Panc1 (cell line): Measurements from ENCODE around the gene NUP37. TPM values are rescaled to one million over a fixed set of nuclear protein-coding genes. Genes with fewer than 3 reads are reported as not detected.

ENCODE experiments used
- ATAC-seq: fragments of 200-7000 bp; cut with Tn5 transposase; 2 replicates; pipeline ENCODE4 v1.9.1; 2020; ENCODE audit warnings: mild to moderate bottlenecking, moderate library complexity
- BruUV-seq: library from RNA; stranded (reverse); fragments of 400-500 nt; replicated peaks from 2 replicates; lab custom pipeline; 2021; lab: Mats Ljungman, UMichigan
- CTCF ChIA-PET: fragments of 300-600 bp; sonication (Branson Sonifier 250); formaldehyde crosslinking; loops from one replicate; lab custom pipeline; 2022; ENCODE audit warnings: antibody characterized with exemption; lab: Charles Lee
- POLR2A ChIA-PET: fragments of 300-600 bp; sonication (Branson Sonifier 250); formaldehyde crosslinking; loops from one replicate; lab custom pipeline; 2022; ENCODE audit warnings: antibody characterized with exemption; lab: Charles Lee
- DNase-seq: peaks from one replicate; pipeline ENCODE4 v3.0.0-alpha.2; 2010; ENCODE audit warnings: low read depth, low spot score
- H3K27ac ChIP-seq: 2 replicates; pipeline ENCODE4 v1.5.1; 2011; ENCODE audit warnings: mild to moderate bottlenecking, low read length, inconsistent platforms
- H3K27me3 ChIP-seq: fragments of 200-500 bp; sonication (Bioruptor generic); 2 replicates; pipeline ENCODE4 v1.6.0; 2014; ENCODE audit warnings: low read length, inconsistent platforms; ENCODE audit not compliant: control insufficient read depth, insufficient read depth
- H3K36me3 ChIP-seq: fragments of 200-500 bp; sonication (Bioruptor generic); 2 replicates; pipeline ENCODE4 v1.5.1; 2014; ENCODE audit warnings: inconsistent platforms, mild to moderate bottlenecking, low read length, moderate library complexity; ENCODE audit not compliant: control insufficient read depth, insufficient read depth
- H3K4me1 ChIP-seq: 2 replicates; pipeline ENCODE4 v1.5.1; 2011; ENCODE audit warnings: inconsistent platforms, mild to moderate bottlenecking, low read length, moderate library complexity; ENCODE audit not compliant: control insufficient read depth, insufficient read depth
- H3K4me3 ChIP-seq, 2 experiments: 2 replicates each; pipeline ENCODE4 v1.5.1; 2011 to 2012; ENCODE audit warnings: low read depth in 2 of 2, low read length in 2 of 2, mild to moderate bottlenecking in 2 of 2, inconsistent platforms in 1 of 2, moderate library complexity in 1 of 2
- H3K9me3 ChIP-seq: fragments of 200-500 bp; sonication (Bioruptor generic); 2 replicates; pipeline ENCODE4 v1.5.1; 2014; ENCODE audit warnings: low read depth, mild to moderate bottlenecking, inconsistent platforms, low read length, moderate library complexity; ENCODE audit not compliant: control insufficient read depth, insufficient read depth
- CTCF ChIP-seq: fragments of 450-650 bp; IDR thresholded peaks from 2 replicates; pipeline ENCODE4 v1.5.1; 2017; ENCODE audit warnings: mild to moderate bottlenecking
- POLR2AphosphoS5 ChIP-seq: IDR thresholded peaks from 2 replicates; pipeline ENCODE4 v1.6.1; 2012; ENCODE audit warnings: mild to moderate bottlenecking, low read depth, low read length, moderate library complexity
- SIN3A ChIP-seq: IDR thresholded peaks from 2 replicates; pipeline ENCODE4 v1.6.1; 2012; ENCODE audit warnings: low read depth, mild to moderate bottlenecking, low read length, moderate library complexity, borderline replicate concordance; ENCODE audit not compliant: insufficient read depth
- TCF7L2 ChIP-seq: IDR thresholded peaks from 2 replicates; pipeline ENCODE4 v1.6.1; 2011; ENCODE audit warnings: mild to moderate bottlenecking, low read depth, low read length, inconsistent platforms
- in situ Hi-C: cut with HindIII; loops from 2 replicates; pipeline ENCODE4 v1.10.0; 2016; ENCODE audit warnings: low sequenced_read_pairs, low pct_unique_long_range_greater_than_20kb
- intact Hi-C: fragments of 100-400 bp; cut with micrococcal nuclease; formaldehyde crosslinking; loops from one replicate; pipeline ENCODE4 v1.10.0; 2022; ENCODE audit not compliant: unreplicated experiment
- total RNA-seq: library from RNA; stranded (reverse); gene quantifications from one replicate; pipeline ENCODE4 v1.2.1, GENCODE V29; 2021; ENCODE audit not compliant: unreplicated experiment
- TF ChIP-seq, protein P1 (sequence below), 2 experiments: IDR thresholded peaks; 2 replicates each; pipeline ENCODE4 v1.6.1; 2011 to 2012; ENCODE audit warnings: low read depth in 2 of 2, control low read depth in 1 of 2, low read length in 1 of 2, mild to moderate bottlenecking in 1 of 2, moderate library complexity in 1 of 2; ENCODE audit not compliant: insufficient read depth in 1 of 2

The NUP37 gene
- total RNA-seq, 1 experiment from 2014 or later = 47.7 TPM

DNA sequence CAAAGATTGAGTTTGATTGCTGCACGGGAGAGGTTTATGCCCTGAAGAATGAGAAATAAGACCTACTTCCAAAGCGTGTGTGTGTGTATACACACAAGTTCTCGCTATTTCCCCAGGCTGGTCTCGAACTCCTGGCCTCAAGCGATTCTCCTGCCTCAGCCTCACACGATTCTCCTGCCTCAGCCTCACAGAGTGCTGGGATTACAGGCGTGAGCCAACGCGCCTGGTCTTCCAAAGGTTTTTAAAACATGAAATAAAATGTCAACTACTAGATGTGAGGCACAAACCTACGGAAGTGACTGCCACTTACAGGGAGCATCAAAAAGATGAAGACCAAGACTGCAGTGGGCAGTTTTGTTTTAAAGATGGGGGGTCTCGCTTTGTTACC is 57.5 kb downstream of the NUP37 start:
- TF ChIP-seq SIN3A (no peak), POLR2AphosphoS5 (no peak), TCF7L2 (no peak), CTCF (no peak)
- TF ChIP-seq, protein P1, sequence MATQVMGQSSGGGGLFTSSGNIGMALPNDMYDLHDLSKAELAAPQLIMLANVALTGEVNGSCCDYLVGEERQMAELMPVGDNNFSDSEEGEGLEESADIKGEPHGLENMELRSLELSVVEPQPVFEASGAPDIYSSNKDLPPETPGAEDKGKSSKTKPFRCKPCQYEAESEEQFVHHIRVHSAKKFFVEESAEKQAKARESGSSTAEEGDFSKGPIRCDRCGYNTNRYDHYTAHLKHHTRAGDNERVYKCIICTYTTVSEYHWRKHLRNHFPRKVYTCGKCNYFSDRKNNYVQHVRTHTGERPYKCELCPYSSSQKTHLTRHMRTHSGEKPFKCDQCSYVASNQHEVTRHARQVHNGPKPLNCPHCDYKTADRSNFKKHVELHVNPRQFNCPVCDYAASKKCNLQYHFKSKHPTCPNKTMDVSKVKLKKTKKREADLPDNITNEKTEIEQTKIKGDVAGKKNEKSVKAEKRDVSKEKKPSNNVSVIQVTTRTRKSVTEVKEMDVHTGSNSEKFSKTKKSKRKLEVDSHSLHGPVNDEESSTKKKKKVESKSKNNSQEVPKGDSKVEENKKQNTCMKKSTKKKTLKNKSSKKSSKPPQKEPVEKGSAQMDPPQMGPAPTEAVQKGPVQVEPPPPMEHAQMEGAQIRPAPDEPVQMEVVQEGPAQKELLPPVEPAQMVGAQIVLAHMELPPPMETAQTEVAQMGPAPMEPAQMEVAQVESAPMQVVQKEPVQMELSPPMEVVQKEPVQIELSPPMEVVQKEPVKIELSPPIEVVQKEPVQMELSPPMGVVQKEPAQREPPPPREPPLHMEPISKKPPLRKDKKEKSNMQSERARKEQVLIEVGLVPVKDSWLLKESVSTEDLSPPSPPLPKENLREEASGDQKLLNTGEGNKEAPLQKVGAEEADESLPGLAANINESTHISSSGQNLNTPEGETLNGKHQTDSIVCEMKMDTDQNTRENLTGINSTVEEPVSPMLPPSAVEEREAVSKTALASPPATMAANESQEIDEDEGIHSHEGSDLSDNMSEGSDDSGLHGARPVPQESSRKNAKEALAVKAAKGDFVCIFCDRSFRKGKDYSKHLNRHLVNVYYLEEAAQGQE (IDR thresholded peaks at IDR 0.05; ENCODE audit: insufficient read depth in 1 of 2, low read depth in 2 of 2, low read length in 1 of 2) = no peak
- Histone ChIP-seq H3K9me3 (no peaks in the 10 kb centered on the region), H3K4me3 (peak overlapping the region; percentile 87 to 94), H3K36me3 (no peaks in the 10 kb centered on the region; the same call in 1 of the 2 replicates), H3K27ac (peak overlapping the region; percentile 60; the same call in 1 of the 2 replicates), H3K4me1 (no peaks in the 10 kb centered on the region), H3K27me3 (no peaks in the 10 kb centered on the region)
- no TSS peak for BruUV-seq
- DNase-seq (no peak), ATAC-seq (no peak)
- POLR2A ChIA-PET = no interaction called here
- intact Hi-C loops = no loop called here
- CTCF ChIA-PET = no interaction called here
- in situ Hi-C loops = no loop called here

GRCh38 chr12:102061560-102062418 is 58.1 kb downstream of the NUP37 start, which contains the start of gene WASHC3:
Gene WASHC3 (minus strand): TSS chr12:102061991. CDS start chr12:102061962, 29 bp downstream.
- ChIA-PET POLR2A (no interaction called here), CTCF (no interaction called here)
- Histone ChIP-seq H3K27me3 (no peaks in the 10 kb centered on the region), H3K36me3 (no peaks in the 10 kb centered on the region; the same call in 1 of the 2 replicates), H3K4me1 (no peaks in the 10 kb centered on the region), H3K27ac (peak within 1 kb of the TSS; percentile 92), H3K4me3 (peak within 1 kb of the TSS; percentile 87 to 94), H3K9me3 (no peaks in the 10 kb centered on the region)
- TF ChIP-seq SIN3A = 0 out of 2 replicates have a peak, but pooled peaks have one; percentile 47
- TF ChIP-seq CTCF = no peak
- TF ChIP-seq, protein P1 (IDR thresholded peaks at IDR 0.05; ENCODE audit: insufficient read depth in 1 of 2, low read depth in 2 of 2, low read length in 1 of 2) = no peak
- TF ChIP-seq TCF7L2 = no peak
- peak; percentile 71 for TF ChIP-seq POLR2AphosphoS5
- in situ Hi-C loops (no loop called here), intact Hi-C loops (no loop called here)
- BruUV-seq = TSS peak; percentile 83
- ATAC-seq = peak; percentile 100
- DNase-seq = peak; percentile 64
